Mucosa of descending colon (tissue), 3 donors: ENCODE results near the gene TMEM54. TPM values are rescaled to one million over a fixed set of nuclear protein-coding genes. Genes with fewer than 3 reads are reported as not detected.

Experiments used
- ATAC-seq: fragments of 200-7000 bp; cut with Tn5 transposase; one replicate; pipeline ENCODE4 v1.9.1; 2020; ENCODE audit warnings: mild to moderate bottlenecking, moderate library complexity
- DNase-seq, 3 donors: peaks; one replicate each; pipeline ENCODE4 v3.0.0-alpha.2; 2020
- H3K36me3 ChIP-seq: fragments of 200-600 bp; one replicate; pipeline ENCODE4 v1.8.0; 2021; ENCODE audit warnings: low read depth, mild to moderate bottlenecking
- H3K4me1 ChIP-seq: fragments of 200-600 bp; one replicate; pipeline ENCODE4 v1.8.0; 2021; ENCODE audit warnings: low read depth, mild to moderate bottlenecking
- H3K4me3 ChIP-seq: fragments of 200-600 bp; one replicate; pipeline ENCODE4 v1.8.0; 2021; ENCODE audit warnings: mild to moderate bottlenecking
- H3K9me3 ChIP-seq: fragments of 200-600 bp; one replicate; pipeline ENCODE4 v1.8.0; 2021; ENCODE audit warnings: mild to moderate bottlenecking
- intact Hi-C, 2 donors: fragments of 100-400 bp; cut with DNase I in 1 of 2; cut with micrococcal nuclease in 1 of 2; formaldehyde crosslinking; loops; one replicate each; pipeline versions ENCODE4 v1.11.0 to v1.11.1; 2022; cut with DNase I, micrococcal nuclease
- total RNA-seq, 3 donors: library from RNA; stranded (reverse); fragmentation: NEBNext Ultra II Directional in 2 of 3; extraction: Animal tissue kit (Norgen Biotek cat#: 25700) in 2 of 3; gene quantifications; one replicate each; pipeline versions ENCODE4 v1.2.1 to v1.2.4, GENCODE V29; 2021 to 2023
- TF ChIP-seq, protein P1 (sequence below): fragments of 200-600 bp; IDR thresholded peaks from one replicate; pipeline ENCODE4 v1.8.0; 2022; ENCODE audit warnings: antibody characterized with exemption, mild to moderate bottlenecking
- donor health status: DM: no; HTN: no; CAD: no; lungs with moderate emphysema.
- donor health status: DM: no; HTN: no; CAD: no.
- donor health status: DM: no; HTN: yes; CAD: no.

Gene TMEM54
- total RNA-seq, 3 donors from 2014 or later: 426 to 995 (median 483) TPM

DNA sequence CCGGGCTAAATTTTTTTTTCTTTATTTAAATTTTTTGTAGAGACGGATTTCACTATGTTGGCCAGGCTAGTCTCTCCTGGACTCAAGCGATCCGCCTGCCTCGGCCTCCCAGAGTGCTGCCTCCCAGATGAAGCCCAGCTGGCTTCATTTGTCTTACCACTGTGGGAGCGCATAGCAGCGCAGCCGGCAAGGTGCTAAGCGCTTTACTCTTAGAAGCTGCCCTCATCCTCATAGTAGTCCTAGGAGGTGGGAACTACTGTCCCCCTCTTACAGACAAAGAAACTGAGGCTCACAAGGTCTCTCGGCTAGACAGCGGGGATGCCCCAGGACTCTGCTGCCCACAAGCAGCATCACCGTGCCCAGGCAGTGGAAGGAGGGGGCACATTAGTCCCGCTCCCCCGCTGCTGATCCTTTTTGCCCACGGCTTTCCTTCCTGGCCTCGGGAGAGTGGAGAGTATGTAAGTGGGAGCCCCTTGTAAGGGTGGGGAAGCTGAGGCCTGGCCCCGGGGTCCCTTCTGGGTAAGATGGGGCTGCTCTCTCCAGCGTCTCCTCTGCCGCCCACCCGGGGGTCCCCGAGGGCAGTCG lies 726 bp downstream of the TMEM54 start:
- DNase-seq (peak in 1 of 3 donors; percentile 38), ATAC-seq (peak; percentile 15)
- no peaks in the 10 kb centered on the region for H3K36me3 ChIP-seq
- no peaks in the 10 kb centered on the region for H3K9me3 ChIP-seq
- peaks cover 10% of the 10 kb centered on the region for H3K4me1 ChIP-seq
- intact Hi-C loops: no loop called here
- H3K4me3 ChIP-seq: peak overlapping the region; percentile 78
- TF ChIP-seq, protein P1, sequence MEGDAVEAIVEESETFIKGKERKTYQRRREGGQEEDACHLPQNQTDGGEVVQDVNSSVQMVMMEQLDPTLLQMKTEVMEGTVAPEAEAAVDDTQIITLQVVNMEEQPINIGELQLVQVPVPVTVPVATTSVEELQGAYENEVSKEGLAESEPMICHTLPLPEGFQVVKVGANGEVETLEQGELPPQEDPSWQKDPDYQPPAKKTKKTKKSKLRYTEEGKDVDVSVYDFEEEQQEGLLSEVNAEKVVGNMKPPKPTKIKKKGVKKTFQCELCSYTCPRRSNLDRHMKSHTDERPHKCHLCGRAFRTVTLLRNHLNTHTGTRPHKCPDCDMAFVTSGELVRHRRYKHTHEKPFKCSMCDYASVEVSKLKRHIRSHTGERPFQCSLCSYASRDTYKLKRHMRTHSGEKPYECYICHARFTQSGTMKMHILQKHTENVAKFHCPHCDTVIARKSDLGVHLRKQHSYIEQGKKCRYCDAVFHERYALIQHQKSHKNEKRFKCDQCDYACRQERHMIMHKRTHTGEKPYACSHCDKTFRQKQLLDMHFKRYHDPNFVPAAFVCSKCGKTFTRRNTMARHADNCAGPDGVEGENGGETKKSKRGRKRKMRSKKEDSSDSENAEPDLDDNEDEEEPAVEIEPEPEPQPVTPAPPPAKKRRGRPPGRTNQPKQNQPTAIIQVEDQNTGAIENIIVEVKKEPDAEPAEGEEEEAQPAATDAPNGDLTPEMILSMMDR: no peak

DNA sequence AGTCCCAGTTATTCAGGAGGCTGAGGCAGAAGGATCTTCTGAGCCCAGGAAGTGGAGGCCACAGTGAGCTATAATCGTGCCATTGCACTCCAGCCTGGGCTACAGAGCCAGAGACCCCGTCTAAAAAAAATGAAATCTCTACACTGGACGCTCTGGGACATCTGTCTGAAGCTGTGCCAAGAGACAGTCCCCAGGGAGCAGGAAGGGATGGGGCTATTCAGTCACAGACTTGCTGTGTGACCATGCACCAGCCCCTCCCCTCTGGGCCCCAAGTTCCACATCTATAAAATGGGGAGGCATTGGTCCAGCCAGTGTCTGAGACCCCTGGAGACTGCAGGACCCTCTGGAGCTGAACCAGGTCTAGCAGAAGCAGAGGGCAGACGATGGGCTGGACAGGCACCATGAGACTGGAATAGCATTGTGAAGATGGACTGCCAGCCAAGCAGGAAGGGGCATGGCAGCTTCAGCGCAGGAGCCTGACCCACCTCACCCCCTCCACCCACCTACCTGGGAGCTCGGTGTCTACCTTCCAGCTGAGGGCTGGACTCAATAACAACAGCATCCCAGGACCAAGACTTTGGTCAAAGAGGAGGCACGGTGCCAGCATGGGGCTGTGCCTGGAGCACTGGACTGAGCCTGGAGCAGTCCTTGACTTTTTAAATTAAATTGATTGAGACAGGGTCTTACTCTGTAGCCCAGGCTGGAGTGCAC lies 1.4 kb downstream of the TMEM54 start:
- peak overlapping the region; percentile 78 for H3K4me3 ChIP-seq
- no peaks in the 10 kb centered on the region for H3K36me3 ChIP-seq
- H3K9me3 ChIP-seq: no peaks in the 10 kb centered on the region
- peak in 2 of 3 donors; percentile 55 to 63 for DNase-seq
- ATAC-seq: no peak
- intact Hi-C loops: no loop called here
- H3K4me1 ChIP-seq: peaks cover 7% of the 10 kb centered on the region
- TF ChIP-seq, protein P1: no peak

DNA sequence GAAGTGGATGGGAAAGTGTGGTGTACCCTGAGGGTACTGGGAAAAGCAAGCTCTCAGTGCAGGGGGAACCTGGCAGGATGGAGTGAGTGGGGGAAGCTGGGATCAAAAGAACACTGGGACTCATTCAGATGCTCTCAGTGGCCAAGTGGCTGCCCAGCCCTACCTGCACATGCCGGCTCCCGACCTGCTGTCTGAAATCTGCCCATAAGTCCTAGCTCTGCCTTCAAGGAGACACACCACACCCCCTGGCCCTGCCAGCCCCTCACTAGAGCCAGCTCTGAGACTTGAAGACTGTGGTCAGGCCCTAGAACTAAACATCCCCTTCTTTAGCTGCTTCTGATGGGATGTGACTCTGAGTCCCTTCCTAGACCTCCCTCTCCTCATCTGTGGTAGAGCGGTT lies 2.2 kb downstream of the TMEM54 start:
- H3K9me3 ChIP-seq: no peaks in the 10 kb centered on the region
- H3K4me1 ChIP-seq: peaks cover 13% of the 10 kb centered on the region
- H3K4me3 ChIP-seq: no peak overlapping the region
- DNase-seq: peak in 1 of 3 donors; percentile 25
- TF ChIP-seq, protein P1: no peak
- ATAC-seq: no peak
- H3K36me3 ChIP-seq: no peaks in the 10 kb centered on the region
- intact Hi-C loops: no loop called here

DNA sequence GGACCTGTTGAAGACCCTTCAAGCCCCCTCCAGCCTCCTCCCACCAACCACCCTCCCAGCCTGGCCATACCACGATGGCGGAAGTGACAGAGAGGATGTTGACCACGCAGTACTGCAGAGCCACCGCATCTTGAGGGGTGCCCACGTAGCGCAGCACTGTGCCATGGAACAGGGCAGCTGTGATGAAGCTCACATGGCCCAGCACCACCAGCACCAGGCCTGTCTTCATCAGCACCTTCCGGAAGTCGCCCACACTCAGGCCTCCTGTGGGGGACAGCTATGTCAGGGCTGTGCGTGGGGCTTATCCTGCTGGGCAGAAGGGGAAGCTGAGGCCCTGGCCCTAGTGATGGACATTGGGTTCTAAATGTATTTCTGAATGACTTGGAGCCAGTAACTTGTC lies 3.1 kb downstream of the TMEM54 start:
- H3K36me3 ChIP-seq: no peaks in the 10 kb centered on the region
- TF ChIP-seq, protein P1: no peak
- H3K9me3 ChIP-seq: no peaks in the 10 kb centered on the region
- ATAC-seq: no peak
- peak in 1 of 3 donors; percentile 22 for DNase-seq
- H3K4me1 ChIP-seq: peaks cover 13% of the 10 kb centered on the region
- intact Hi-C loops: no loop called here
- no peak overlapping the region for H3K4me3 ChIP-seq

DNA sequence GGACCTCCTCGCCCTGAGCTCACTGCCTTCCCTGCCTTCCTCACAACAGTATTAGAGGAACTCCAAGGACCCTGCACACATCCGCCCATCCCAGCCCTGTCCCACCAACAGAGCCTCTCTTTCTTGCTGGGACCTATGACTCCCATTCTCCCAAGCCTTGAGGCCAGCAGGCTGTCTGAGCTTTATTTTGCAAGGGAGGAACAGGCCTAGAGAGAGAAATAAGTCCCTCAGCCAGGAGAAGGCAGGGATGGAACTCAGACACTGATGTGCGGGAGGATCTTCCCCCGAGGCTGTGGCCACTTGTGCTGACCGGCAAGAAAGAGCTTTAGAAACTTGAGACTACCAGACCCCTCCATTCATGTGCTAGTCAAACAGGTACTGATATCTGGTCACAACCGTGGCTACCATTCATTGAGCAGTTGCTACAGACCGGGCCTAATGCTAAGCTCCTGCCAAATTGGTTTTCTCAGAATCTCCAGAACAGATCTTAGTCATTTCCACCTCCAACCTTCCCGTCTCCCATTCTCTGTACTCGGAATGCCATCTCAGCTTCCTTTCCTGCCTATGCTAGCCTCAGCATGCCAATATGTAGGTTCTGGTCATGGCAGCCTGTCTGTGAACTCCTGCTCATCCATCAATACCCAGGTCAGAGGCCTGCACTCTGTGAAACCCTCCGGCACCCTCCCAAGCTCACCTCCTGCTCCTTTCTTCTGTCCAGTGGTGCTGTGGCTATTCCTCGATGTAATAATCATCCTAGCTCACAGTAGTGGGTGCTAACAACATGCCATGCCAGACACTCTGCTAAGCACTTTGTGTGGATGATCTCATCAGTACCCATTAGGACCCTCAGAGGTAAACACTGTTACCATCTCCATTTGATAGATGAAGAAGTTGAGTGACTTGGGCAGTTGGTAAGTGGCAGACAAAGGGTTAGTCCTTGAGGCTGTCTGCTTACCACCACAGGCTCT lies 3.8 kb downstream of the TMEM54 start:
- H3K36me3 ChIP-seq: no peaks in the 10 kb centered on the region
- no peak for ATAC-seq
- peaks cover 13% of the 10 kb centered on the region for H3K4me1 ChIP-seq
- intact Hi-C loops: no loop called here
- TF ChIP-seq, protein P1: no peak
- no peaks in the 10 kb centered on the region for H3K9me3 ChIP-seq
- DNase-seq: peak in 1 of 3 donors; percentile 10
- no peak overlapping the region for H3K4me3 ChIP-seq
